HG03039 (cell line): ENCODE results near the gene MEIOC.
"Not testable (repeated sequence)": the region's sequence is repeated elsewhere in the genome, so short reads cannot be mapped to it uniquely, and the experiment has no call there.

Source experiments
- ATAC-seq: cut with Tn5 transposase; IDR thresholded peaks from one replicate; pipeline ENCODE4 v1.9.1; 2021; ENCODE audit warnings: mild to moderate bottlenecking, moderate library complexity; ENCODE audit not compliant: unreplicated experiment

MEIOC gene

DNA sequence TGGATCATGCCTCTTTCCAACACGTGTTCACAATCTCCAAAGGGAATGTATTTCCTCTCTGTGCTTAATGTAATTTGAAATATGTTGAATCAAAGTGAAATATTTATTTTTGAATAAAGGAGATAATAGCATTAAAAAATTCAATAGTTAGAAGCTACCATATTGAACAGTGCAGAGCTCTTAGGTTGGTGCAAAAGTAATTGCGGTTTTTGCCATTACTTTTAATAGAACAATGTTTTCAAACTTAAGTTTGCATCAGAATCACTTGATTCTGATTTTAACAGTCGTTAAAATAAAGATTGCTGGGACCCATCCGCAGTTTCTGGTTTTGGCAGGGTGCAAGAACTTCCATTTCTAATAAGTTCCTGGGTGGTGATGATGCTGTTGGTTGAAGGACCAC lies 10.0 kb upstream of the MEIOC start:
- ATAC-seq = no peak

DNA sequence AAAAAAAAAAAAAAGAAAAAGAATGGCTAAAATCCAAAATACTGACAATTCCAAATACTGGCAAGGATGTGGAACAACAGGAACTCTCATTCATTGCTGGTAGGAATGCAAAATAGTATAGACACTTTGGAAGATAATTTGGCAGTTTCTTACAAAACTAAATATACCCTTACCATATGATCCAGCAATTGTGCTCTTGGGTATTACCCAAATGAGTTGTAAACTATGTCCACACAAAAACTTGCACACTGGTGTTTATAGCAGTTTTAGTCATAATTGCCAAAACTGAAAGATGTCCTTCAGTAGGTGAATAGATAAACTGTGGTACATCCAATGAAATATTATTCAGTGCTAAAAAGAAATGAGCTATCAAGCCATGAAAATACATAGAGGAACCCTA lies 8.5 kb upstream of the MEIOC start:
- no peak for ATAC-seq

- no peak for ATAC-seq
Measured at GRCh38 chr17:44648963-44649362, 7.3 kb upstream of the MEIOC start.

GRCh38 chr17:44651228-44651627 lies 5.0 kb upstream of the MEIOC start:
- ATAC-seq = no peak

DNA sequence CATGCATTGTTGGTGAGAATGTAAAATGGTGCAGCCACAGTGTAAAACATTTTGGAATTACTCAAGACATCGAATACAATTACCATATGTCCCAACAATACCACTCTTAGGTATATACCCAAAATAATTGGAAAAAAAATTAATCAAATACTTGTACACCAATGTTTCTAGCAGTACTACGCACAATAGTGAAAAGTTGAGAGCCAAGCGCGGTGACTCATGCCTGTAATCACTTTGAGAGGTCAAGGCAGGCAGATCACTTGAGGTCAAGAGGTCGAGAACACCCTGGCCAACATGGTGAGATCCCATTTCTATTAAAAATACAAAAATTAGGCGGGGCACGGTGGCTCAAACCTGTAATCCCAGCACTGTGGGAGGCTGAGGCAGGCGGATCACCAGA lies 3.5 kb upstream of the MEIOC start:
- ATAC-seq = no peak

- no peak for ATAC-seq
Measured at GRCh38 chr17:44653384-44653783, 2.9 kb upstream of the MEIOC start.

- no peak for ATAC-seq
Measured at GRCh38 chr17:44653954-44654353, 2.3 kb upstream of the MEIOC start.

DNA sequence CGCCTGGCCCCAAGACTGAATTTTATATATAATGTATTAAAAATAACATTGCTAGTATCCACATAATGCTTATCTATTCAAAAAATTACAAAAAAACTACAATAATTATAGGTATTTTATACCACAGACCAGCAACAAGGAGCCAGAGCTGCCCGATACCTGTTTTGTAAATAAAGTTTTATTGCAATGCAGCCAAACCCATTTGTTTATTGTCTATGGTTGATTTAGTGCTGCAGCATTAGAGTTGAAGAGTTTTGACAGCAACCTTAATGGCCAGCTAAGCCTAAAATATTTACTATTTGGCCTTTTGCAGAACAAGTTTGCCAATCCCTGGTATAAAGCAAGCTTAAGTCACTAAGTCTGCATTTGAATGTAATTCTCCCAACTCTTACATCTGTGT lies 5.6 kb downstream of the MEIOC start:
- ATAC-seq = no peak

- ATAC-seq = no peak
Measured at GRCh38 chr17:44663095-44663494, 6.8 kb downstream of the MEIOC start.

DNA sequence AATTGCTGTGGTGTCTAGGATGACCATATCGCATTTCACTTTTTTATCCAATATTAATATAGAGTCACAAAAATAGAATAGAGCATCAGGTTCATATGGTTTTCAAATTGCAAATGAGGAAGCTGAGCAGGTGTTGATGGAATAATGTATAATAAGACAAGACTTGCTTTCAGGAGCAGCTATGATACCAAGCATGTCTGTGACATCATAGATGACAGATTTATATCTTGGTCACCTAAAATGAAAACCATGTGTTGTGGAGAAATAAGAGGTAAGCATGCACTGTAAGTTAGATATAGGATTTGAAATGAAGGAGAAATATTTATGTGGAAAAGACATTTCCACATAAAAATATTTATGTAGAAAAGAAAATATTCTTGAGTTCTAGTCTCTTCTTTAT lies 8.6 kb downstream of the MEIOC start:
- ATAC-seq = no peak

DNA sequence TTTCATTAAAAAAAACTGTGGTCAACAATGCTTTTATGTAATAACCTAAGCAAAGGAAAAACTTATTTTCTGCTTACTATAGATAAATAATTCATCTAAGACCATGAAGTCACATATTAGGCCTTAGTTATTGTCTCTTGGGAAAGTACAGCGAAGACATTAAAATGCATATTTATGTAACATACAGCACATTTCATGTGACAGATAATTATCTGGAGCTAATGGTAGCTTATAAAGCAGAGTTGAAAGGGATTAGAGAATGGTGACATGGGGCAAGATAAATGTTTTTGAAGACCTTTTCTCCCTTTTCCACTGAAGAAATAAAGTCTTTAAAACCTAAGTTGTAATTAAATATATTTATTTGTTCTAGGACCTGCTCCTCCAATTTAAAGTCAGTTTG lies 9.7 kb downstream of the MEIOC start:
- no peak for ATAC-seq

- ATAC-seq = no peak
Measured at GRCh38 chr17:44672479-44673093, 16.3 kb downstream of the MEIOC start.

GRCh38 chr17:44673893-44674292 lies 17.6 kb downstream of the MEIOC start:
- no peak for ATAC-seq

DNA sequence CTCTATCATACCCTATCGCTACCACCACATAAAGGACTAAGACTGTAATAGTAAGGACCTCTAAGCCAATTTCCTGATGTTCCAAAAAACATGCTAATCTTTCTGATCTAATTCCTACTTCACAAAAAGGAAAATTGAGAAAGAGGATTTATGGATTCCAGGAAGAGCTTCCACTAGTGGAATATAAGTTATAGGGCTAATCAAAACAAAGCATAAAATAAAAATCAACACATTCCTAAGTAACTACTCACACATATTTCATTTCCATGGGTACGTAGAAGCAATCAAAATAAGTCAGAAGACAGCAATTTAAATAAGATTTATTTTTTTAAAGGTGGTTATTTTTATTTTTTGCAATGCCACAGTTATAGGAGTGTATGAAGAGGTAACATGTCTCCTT lies 20.9 kb downstream of the MEIOC start:
- ATAC-seq = no peak

- not testable (repeated sequence) for ATAC-seq
Measured at GRCh38 chr17:44683303-44683702, 27.0 kb downstream of the MEIOC start.

GRCh38 chr17:44687756-44688155 lies 31.5 kb downstream of the MEIOC start:
- ATAC-seq = no peak

- no peak for ATAC-seq
Measured at GRCh38 chr17:44688200-44688599, 31.9 kb downstream of the MEIOC start.

DNA sequence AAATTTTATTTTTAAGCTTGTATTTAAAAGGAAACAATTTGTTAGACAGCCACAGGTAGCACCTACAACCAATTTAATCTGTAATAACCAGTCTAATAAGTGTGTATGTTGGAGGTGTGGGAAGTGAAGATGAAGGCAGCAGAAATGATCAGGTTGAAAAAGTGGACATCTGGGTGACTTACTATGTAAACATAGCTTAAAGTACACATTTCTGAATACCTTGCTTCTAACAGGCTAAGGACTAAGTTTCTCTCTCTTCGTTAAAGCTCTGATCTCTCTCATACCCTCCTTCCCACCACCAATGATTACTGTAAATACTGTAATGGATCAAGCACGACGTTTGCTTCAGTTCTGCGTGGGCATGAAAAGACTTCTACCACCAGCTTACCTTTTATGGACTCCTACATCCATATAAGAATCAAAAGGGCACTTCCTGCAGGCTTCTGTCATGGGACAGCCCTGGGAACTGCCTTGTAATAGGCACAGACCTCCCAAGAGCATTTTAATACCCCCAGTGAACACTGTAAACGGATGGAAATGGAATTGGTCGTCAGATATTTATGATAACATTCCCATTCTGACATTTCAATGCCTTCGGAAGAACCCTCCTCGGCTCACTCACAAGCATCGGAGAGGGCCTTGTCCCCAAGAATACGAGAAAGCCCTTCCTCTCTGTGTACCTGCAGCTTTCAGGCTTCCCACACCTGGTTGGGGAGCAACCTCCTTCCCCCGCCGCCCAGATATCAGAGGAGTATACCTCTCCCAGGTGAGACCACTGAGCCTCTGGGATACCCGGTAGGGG lies 32.6 kb downstream of the MEIOC start:
- ATAC-seq = peak; percentile 13

DNA sequence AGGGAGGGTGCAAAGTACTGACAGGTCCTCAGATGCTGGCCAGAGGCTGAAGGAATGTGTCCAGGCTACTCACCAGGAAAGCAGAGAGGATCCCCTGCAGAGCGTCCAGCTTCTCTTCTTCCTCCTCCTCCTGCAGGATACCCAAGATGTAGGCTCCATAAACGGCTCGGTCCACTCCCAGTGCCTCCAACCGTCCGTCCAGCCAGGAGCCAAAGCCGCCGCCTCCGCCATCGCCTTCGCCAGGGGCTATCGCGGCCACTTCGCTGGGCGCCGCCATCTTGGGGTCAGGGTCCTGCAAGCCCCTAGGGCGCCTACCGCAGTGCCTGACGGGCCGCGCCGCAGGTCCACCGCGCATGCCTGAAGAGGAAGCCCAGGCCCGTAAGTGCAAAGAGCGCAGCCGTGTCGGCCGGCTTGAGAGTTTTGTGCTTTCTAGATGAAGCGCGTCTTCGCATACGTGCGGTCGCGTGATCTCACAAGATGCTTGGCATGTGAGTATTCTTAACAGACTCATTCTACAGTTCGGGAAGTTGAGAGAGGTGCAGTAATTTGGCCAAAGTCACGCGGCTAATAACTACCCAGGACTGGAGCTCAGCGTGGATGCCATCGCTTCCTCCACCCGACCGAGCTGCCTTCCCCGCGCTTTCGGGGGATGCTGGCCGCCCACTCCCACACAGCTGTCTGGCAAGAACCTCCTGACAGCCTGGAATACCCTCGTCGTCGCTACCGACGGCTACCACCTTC lies 33.4 kb downstream of the MEIOC start, which contains the start of gene CCDC43:
Gene CCDC43, minus strand, starts transcription at position 300 of the 741 bp plus-strand sequence. Its CDS starts 23 bp downstream, at position 277.
- peak; percentile 75 for ATAC-seq

DNA sequence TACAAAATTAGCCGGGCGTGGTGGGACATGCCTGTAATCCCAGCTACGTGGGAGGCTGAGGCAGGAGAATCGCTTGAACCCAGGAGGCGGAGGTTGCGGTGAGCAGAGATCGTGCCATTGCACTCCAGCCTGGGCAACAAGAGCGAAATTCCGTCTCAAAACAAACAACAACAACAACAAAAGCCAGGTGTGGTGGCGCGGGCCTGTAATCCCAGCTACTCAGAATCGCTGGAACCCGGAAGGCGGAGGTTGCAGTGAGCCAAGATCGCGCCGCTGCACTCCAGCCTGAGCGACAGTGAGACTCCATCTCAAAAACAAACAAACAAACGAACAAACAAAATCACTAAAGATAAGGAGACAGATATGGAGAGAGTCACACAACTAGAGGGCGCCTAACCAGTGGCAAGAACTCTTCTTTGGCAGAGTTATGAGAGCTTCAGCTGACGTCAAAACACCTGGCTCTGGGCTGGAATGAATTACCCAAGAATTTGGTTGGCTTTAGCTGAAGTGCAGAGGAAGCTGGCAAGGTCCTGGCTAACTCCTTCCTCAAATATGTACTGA lies 34.6 kb downstream of the MEIOC start:
- ATAC-seq = not testable (repeated sequence)

- ATAC-seq = no peak
Measured at GRCh38 chr17:44693609-44694008, 37.3 kb downstream of the MEIOC start.
